ENCODE measurements around the gene MT4. TPM values are rescaled to one million over a fixed set of nuclear protein-coding genes. Genes with fewer than 3 reads are reported as not detected.

The MT4 gene
- total and polyA plus RNA-seq, 2 of the 4 experiments (the other 2 are of a cell fraction) = not detected

DNA sequence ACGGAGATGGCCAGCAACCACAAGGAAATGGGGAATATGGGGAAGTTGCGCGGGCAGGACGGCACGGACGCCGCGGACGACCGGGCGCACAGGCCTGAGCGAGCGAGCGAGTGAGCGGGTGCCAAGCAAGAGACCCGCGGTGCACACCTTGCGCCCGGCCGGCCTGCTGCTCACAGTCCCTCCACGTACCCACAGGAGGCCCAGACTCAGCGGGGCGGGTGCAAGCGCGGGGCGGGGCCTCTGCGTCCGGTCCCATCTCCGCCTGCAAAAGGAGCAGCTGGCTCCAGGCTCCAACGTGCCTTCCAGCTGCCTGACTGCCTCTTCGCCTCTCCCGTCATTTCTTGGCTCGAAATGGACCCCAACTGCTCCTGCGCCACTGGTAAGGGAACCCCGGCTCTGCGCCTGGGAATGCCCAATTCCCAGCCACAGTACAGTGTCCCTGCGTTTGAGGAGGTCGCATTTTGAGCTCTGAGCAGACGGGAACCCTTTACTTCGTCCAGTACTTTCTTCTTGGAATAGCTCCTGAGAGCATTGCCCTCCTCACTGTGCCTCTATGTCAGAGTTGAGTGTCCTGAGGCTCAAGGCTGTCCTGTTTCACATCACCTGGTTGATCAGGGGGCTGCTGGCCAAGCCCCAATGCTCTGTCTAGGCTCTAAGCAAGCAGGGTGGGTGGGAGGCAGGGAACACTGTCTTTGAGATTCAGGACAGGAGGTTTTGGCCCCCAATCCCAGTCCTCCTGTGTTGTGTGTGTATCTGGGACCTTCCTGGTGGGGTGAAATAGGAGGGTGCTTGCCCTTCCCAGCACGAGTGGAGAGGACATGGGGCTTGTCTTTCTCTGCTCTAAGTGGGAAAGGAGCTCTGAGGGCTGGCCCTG, 52.6 kb downstream of the MT4 start:
- H3K18ac ChIP-seq (ENCODE audit: low read depth, low read length) = peak overlapping the region; percentile 22
- peak overlapping the region; percentile 78 for H3K14ac ChIP-seq (replicated peaks; ENCODE audit: low read depth, low read length)
- peak overlapping the region; percentile 75 for H4K91ac ChIP-seq (ENCODE audit: insufficient read depth, low read depth, low read length)
- peak overlapping the region; percentile 74 for H3K4me2 ChIP-seq (ENCODE audit: low read depth, low read length)
- no peaks in the 10 kb centered on the region for H4K20me1 ChIP-seq (ENCODE audit: insufficient read depth, low read length)
- H2BK20ac ChIP-seq (ENCODE audit: low read depth, low read length) = peak overlapping the region; percentile 73
- peak overlapping the region; percentile 47; the same call in 1 of the 2 replicates for H3K56ac ChIP-seq (ENCODE audit: extremely low read depth, insufficient read depth, low read length)
- peak overlapping the region; percentile 19; the same call in 1 of the 2 replicates for H3K4me3 ChIP-seq (ENCODE audit: insufficient read depth, low read depth, low read length)
- H3K36me3 ChIP-seq (ENCODE audit: control insufficient read depth, insufficient read depth, low read length) = no peaks in the 10 kb centered on the region
- peak overlapping the region; percentile 72 to 87; a peak in 3 of 4 replicates for H4K8ac ChIP-seq (ENCODE audit: low read depth in 2 of 2, low read length in 2 of 2)
- H2BK5ac ChIP-seq (ENCODE audit: low read depth, low read length, poor library complexity, severe bottlenecking) = peak overlapping the region; percentile 85
- H2BK15ac ChIP-seq (ENCODE audit: low read depth, low read length) = peak overlapping the region; percentile 97; the same call in 2 of the 3 replicates
- in situ Hi-C loops (cut with MboI; ENCODE audit: low sequenced_read_pairs) (no loop called here), intact Hi-C loops (cut with micrococcal nuclease) (no loop called here), dilution Hi-C loops (cut with HindIII; ENCODE audit: low sequenced_read_pairs, unreplicated experiment) (no loop called here)
- no peaks in the 10 kb centered on the region for H3K9me3 ChIP-seq (ENCODE audit: control insufficient read depth, insufficient read depth, low read length)
- H3K79me1 ChIP-seq (ENCODE audit: low read depth in 1 of 2, low read length in 2 of 2) = peaks cover 2 to 32% of the 10 kb centered on the region in 2 experiments; a peak in 2 of 4 replicates
- peak overlapping the region; percentile 94 for H2AFZ ChIP-seq (replicated peaks; ENCODE audit: low read length, poor library complexity)
- H3K23ac ChIP-seq (ENCODE audit: low read depth, low read length) = peak overlapping the region; percentile 53
- DNase-seq (peak; percentile 57), ATAC-seq (ENCODE audit: low read depth) (peak; percentile 80)
- CTCF ChIA-PET = interaction anchor here (0.9 to 1.3 kb wide), 2 partner anchors 56 to 85 kb away, joined by 3 read pairs; no protein-coding TSS in a partner anchor
- WGBS, 2 experiments (ENCODE audit: extremely low coverage in 2 of 2, insufficient read length in 1 of 2) = 14% methylated on average over 16 of the region's 41 CpGs; no CpG with 5 or more reads in 1 of the 2 experiments
- peaks cover 17% of the 10 kb centered on the region for H3K4me1 ChIP-seq (ENCODE audit: control insufficient read depth, insufficient read depth, low read length)
- H2AK9ac ChIP-seq (replicated peaks; ENCODE audit: low read depth, low read length, poor library complexity) = peak overlapping the region; percentile 77
- peaks cover 15% of the 10 kb centered on the region for H3K9me1 ChIP-seq (ENCODE audit: insufficient read depth, low read length)
- H2AK5ac ChIP-seq (ENCODE audit: low read depth, low read length) = peak overlapping the region; percentile 97
- H4K5ac ChIP-seq (ENCODE audit: low read depth, low read length) = peak overlapping the region; percentile 86
- peak overlapping the region; percentile 89 for H3K4ac ChIP-seq (ENCODE audit: low read depth, low read length)
- peak overlapping the region; percentile 73 for H2BK120ac ChIP-seq (ENCODE audit: low read depth, low read length)
- no peaks in the 10 kb centered on the region for H3K27me3 ChIP-seq (ENCODE audit: control insufficient read depth, insufficient read depth, low read length)
- peak overlapping the region; percentile 66 for H3K9ac ChIP-seq (ENCODE audit: low read depth, low read length)
- TF ChIP-seq, protein P1, sequence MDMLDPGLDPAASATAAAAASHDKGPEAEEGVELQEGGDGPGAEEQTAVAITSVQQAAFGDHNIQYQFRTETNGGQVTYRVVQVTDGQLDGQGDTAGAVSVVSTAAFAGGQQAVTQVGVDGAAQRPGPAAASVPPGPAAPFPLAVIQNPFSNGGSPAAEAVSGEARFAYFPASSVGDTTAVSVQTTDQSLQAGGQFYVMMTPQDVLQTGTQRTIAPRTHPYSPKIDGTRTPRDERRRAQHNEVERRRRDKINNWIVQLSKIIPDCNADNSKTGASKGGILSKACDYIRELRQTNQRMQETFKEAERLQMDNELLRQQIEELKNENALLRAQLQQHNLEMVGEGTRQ (IDR thresholded peaks at IDR 0.05; ENCODE audit: low read depth, low read length) = no peak
- TF ChIP-seq CEBPB (IDR thresholded peaks at IDR 0.05; ENCODE audit: low read depth, low read length) (no peak), SMC3 (IDR thresholded peaks at IDR 0.05; ENCODE audit: low read depth, low read length) (no peak), MXI1 (IDR thresholded peaks at IDR 0.05; ENCODE audit: borderline replicate concordance, low read depth, low read length) (no peak), RCOR1 (IDR thresholded peaks at IDR 0.05; ENCODE audit: insufficient replicate concordance, low read length) (no peak), RAD21 (IDR thresholded peaks at IDR 0.05; ENCODE audit: low read length) (no peak), BHLHE40 (IDR thresholded peaks at IDR 0.05; ENCODE audit: low read depth, low read length) (no peak), FOS (IDR thresholded peaks at IDR 0.05; ENCODE audit: low read depth, low read length) (no peak)
- TF ChIP-seq, protein P2, sequence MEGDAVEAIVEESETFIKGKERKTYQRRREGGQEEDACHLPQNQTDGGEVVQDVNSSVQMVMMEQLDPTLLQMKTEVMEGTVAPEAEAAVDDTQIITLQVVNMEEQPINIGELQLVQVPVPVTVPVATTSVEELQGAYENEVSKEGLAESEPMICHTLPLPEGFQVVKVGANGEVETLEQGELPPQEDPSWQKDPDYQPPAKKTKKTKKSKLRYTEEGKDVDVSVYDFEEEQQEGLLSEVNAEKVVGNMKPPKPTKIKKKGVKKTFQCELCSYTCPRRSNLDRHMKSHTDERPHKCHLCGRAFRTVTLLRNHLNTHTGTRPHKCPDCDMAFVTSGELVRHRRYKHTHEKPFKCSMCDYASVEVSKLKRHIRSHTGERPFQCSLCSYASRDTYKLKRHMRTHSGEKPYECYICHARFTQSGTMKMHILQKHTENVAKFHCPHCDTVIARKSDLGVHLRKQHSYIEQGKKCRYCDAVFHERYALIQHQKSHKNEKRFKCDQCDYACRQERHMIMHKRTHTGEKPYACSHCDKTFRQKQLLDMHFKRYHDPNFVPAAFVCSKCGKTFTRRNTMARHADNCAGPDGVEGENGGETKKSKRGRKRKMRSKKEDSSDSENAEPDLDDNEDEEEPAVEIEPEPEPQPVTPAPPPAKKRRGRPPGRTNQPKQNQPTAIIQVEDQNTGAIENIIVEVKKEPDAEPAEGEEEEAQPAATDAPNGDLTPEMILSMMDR (conservative IDR thresholded peaks at IDR 0.05; ENCODE audit: low read depth, low read length) = no peak
- no TSS peak for BruUV-seq (replicated peaks)
- H3K27ac ChIP-seq (ENCODE audit: insufficient read depth, low read length) = peak overlapping the region; percentile 85
- POLR2A ChIA-PET (ENCODE audit: unreplicated experiment) = interaction anchor here (0.5 to 1.0 kb wide), 2 partner anchors 8 to 10 kb away, joined by 3 to 12 read pairs; partner anchors contain the start of gene MT1E

All from IMR-90 (cell line).